ENCODE results near the gene PLPP3. TPM values are rescaled to one million over a fixed set of nuclear protein-coding genes. Genes with fewer than 3 reads are reported as not detected.
A peak's percentile ranks its signal among the peaks of the same experiment; 100 is the strongest.

Gene PLPP3
- total RNA-seq, 2 donors from 2014 or later, result 40.4 to 107 TPM

DNA sequence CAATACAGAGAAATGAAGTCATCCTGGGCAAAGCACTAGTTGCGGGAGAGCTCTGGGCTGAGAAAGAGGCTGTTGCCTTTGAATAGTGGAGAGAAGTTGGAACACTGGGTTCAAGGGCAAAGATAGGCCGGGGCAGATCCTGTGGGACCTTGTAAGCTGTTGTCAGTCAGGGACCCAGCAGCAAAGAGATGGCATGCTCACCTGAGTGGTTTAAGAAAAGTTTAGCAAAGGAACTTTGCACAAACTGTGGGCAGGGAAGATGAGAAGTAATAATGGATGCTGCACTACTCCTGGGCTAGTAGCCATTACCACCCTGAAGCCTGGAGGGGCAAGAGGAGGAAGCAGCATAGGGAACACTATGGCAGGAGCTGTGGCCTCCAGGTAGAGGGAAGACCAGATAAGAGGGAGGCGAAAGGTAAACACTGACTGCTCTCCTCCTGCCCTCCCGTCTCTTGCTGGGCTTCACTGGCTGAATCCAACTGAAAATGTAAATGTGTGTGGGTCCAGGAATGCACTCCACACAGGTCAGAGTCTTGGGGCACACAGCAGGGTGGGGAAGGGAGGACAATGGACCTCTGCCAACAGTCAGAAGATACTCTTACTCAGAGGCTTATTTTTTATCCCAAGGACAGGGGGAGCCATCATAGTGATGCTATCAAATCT lies 129.2 kb downstream of the PLPP3 start:
- H3K27me3 ChIP-seq (replicated peaks; ENCODE audit: insufficient read depth), result no peaks in the 10 kb centered on the region
- intact Hi-C loops (cut with DNase I), result no loop called here
- H3K4me3 ChIP-seq, result no peak overlapping the region
- 77% methylated on average over 4 of the region's 4 CpGs for WGBS
- no peaks in the 10 kb centered on the region for H3K36me3 ChIP-seq
- H3K27ac ChIP-seq, result no peak overlapping the region
- H3K9me3 ChIP-seq, result no peaks in the 10 kb centered on the region
- DNase-seq (ENCODE audit: low spot score), result no peak
- TF ChIP-seq POLR2A (IDR thresholded peaks at IDR 0.05) (no peak), POLR2AphosphoS5 (IDR thresholded peaks at IDR 0.05) (no peak)
- TF ChIP-seq, protein P1, sequence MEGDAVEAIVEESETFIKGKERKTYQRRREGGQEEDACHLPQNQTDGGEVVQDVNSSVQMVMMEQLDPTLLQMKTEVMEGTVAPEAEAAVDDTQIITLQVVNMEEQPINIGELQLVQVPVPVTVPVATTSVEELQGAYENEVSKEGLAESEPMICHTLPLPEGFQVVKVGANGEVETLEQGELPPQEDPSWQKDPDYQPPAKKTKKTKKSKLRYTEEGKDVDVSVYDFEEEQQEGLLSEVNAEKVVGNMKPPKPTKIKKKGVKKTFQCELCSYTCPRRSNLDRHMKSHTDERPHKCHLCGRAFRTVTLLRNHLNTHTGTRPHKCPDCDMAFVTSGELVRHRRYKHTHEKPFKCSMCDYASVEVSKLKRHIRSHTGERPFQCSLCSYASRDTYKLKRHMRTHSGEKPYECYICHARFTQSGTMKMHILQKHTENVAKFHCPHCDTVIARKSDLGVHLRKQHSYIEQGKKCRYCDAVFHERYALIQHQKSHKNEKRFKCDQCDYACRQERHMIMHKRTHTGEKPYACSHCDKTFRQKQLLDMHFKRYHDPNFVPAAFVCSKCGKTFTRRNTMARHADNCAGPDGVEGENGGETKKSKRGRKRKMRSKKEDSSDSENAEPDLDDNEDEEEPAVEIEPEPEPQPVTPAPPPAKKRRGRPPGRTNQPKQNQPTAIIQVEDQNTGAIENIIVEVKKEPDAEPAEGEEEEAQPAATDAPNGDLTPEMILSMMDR (IDR thresholded peaks at IDR 0.05), result no peak
- no peaks in the 10 kb centered on the region for H3K4me1 ChIP-seq (replicated peaks)

DNA sequence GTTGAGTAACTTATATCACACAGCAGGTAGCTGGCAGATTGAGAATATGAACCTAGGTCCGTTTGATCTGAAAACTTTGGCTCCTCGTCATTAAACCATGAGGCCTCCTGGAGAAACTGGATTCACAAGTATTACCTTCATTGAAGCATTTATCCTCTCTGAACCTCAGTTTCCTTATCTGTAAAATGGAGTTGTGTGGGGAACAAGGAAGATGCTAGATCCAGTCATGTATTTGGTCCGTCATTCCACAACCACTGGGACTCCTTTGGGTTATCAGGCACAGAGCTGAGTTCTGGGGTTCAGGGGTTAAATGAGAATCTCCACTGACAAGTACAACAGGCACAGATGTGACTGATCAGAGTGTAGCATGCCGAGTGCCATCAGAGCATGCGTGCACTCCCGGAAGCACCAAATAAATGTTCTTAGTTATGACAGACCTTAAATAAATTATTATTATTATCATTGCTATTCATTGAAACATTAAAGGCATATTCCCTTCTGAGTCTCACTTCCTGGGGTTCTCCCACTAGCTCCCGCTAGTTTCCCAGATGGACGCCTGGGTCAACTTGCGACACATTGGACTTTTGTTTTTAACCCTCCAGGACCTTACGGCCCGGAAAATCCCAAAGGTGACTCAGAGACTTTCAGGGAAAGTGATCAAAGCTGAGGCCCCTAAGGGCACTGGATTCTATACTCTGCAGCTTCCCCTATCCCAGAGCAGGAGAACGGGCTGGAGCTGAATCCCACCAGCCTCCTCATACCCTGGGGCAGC lies 130.6 kb downstream of the PLPP3 start:
- DNase-seq (ENCODE audit: low spot score), result no peak
- Histone ChIP-seq H3K9me3 (no peaks in the 10 kb centered on the region), H3K4me1 (replicated peaks) (no peaks in the 10 kb centered on the region), H3K4me3 (no peak overlapping the region), H3K27ac (no peak overlapping the region), H3K27me3 (replicated peaks; ENCODE audit: insufficient read depth) (no peaks in the 10 kb centered on the region), H3K36me3 (no peaks in the 10 kb centered on the region)
- WGBS, result 57% methylated on average over 12 of the region's 12 CpGs
- TF ChIP-seq POLR2A (IDR thresholded peaks at IDR 0.05), result no peak
- no peak for TF ChIP-seq POLR2AphosphoS5 (IDR thresholded peaks at IDR 0.05)
- TF ChIP-seq, protein P1 (IDR thresholded peaks at IDR 0.05), result no peak
- intact Hi-C loops (cut with DNase I), result no loop called here

DNA sequence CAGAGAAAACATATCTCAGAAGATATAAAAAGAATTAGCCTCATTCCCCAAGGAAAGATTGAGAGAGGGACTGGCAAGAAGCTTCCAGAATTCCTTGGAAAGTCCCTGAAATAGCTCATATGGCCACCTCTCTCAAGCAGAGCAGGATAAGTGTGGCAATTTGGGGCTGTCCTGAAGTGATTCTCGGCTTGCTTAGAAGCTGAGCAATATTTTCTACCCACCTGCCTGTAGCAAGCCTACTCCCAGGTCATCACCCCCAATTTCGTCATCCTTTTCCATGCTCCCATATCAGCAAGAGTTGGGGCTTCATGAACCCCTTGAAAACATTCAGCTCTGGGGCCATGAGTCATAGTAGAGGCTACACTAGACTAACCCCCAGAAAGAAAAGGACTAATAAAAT lies 131.5 kb downstream of the PLPP3 start:
- no peaks in the 10 kb centered on the region for H3K36me3 ChIP-seq
- peak overlapping the region in 1 of 2 donors; percentile 26 for H3K27ac ChIP-seq

DNA sequence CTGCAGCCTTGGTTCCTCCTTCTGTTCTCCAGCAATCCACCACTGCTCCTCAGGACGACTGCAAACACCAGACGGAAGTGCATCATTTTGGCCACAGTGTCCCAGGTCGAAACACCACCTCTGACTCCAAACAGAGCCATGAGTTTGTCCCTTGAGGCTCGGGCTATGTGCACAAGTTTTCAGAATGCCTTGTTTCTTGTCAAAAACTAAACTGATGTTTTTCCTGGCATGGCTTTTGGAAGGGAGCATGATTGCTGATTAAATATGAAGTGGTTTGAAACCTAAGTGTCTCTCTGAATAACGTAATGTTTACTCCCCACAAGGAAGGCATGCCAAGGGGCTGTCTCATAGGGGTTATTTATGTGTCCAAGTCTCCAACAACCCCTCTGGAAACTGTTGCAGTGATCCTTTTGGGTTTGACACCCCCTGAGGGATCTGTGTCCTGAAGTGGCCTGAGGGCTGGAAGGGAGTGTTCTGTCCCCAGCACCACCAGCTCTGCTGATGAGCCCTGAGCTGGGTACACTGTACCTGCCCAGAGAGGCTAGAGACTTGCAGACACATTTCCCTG lies 132.7 kb downstream of the PLPP3 start:
- H3K36me3 ChIP-seq, result no peaks in the 10 kb centered on the region
- H3K27me3 ChIP-seq (replicated peaks; ENCODE audit: insufficient read depth), result no peaks in the 10 kb centered on the region
- WGBS, result 15% methylated on average over 5 of the region's 5 CpGs
- DNase-seq (ENCODE audit: low spot score), result no peak
- intact Hi-C loops (cut with DNase I), result no loop called here
- H3K9me3 ChIP-seq, result no peaks in the 10 kb centered on the region
- H3K27ac ChIP-seq, result peak overlapping the region; percentile 30 to 33
- TF ChIP-seq POLR2AphosphoS5 (IDR thresholded peaks at IDR 0.05) (peak; percentile 40), POLR2A (IDR thresholded peaks at IDR 0.05) (no peak)
- TF ChIP-seq, protein P1 (IDR thresholded peaks at IDR 0.05), result no peak
- H3K4me3 ChIP-seq, result no peak overlapping the region
- no peaks in the 10 kb centered on the region for H3K4me1 ChIP-seq (replicated peaks)

More for the DNA sequence above, 131.5 kb downstream of the PLPP3 start:
- DNase-seq (ENCODE audit: low spot score), result no peak
- Histone ChIP-seq H3K9me3 (no peaks in the 10 kb centered on the region), H3K4me1 (replicated peaks) (no peaks in the 10 kb centered on the region), H3K4me3 (no peak overlapping the region), H3K27me3 (replicated peaks; ENCODE audit: insufficient read depth) (no peaks in the 10 kb centered on the region)
- 93% methylated on average over 2 of the region's 2 CpGs for WGBS
- intact Hi-C loops (cut with DNase I), result no loop called here
- TF ChIP-seq POLR2A (IDR thresholded peaks at IDR 0.05), result no peak
- TF ChIP-seq, protein P1 (IDR thresholded peaks at IDR 0.05), result no peak
- TF ChIP-seq POLR2AphosphoS5 (IDR thresholded peaks at IDR 0.05), result no peak

Measured in prostate gland (tissue), 2 donors.